HG03460 (cell line): ENCODE data around the gene SIM2.

Source experiments
- ATAC-seq: cut with Tn5 transposase; IDR thresholded peaks from one replicate; pipeline ENCODE4 v1.9.1; 2021; ENCODE audit not compliant: unreplicated experiment

SIM2 gene

GRCh38 chr21:36733857-36734256, 34.9 kb downstream of the SIM2 start:
- ATAC-seq, result no peak

GRCh38 chr21:36734367-36735200, 35.7 kb downstream of the SIM2 start:
- no peak for ATAC-seq

GRCh38 chr21:36735201-36735515, 36.2 kb downstream of the SIM2 start:
- ATAC-seq, result no peak

GRCh38 chr21:36735724-36736320, 36.9 kb downstream of the SIM2 start:
- no peak for ATAC-seq

- no peak for ATAC-seq
Measured at GRCh38 chr21:36738489-36739126, 39.7 kb downstream of the SIM2 start.

- ATAC-seq, result no peak
Measured at GRCh38 chr21:36741506-36741905, 42.6 kb downstream of the SIM2 start.

GRCh38 chr21:36743008-36743407, 44.1 kb downstream of the SIM2 start:
- ATAC-seq, result no peak

- ATAC-seq, result no peak
Measured at GRCh38 chr21:36743446-36743845, 44.5 kb downstream of the SIM2 start.

- no peak for ATAC-seq
Measured at GRCh38 chr21:36744190-36744559, 45.3 kb downstream of the SIM2 start.

- no peak for ATAC-seq
Measured at GRCh38 chr21:36744560-36745231, 45.8 kb downstream of the SIM2 start.

GRCh38 chr21:36745459-36745858, 46.5 kb downstream of the SIM2 start:
- ATAC-seq, result no peak

GRCh38 chr21:36747041-36747814, 48.3 kb downstream of the SIM2 start:
- ATAC-seq, result no peak

GRCh38 chr21:36747815-36748383, 49.0 kb downstream of the SIM2 start:
- no peak for ATAC-seq

GRCh38 chr21:36749935-36750575, 51.1 kb downstream of the SIM2 start:
- no peak for ATAC-seq

- no peak for ATAC-seq
Measured at GRCh38 chr21:36750576-36750959, 51.7 kb downstream of the SIM2 start.

GRCh38 chr21:36751383-36751782, 52.5 kb downstream of the SIM2 start:
- ATAC-seq, result no peak

GRCh38 chr21:36753556-36753955, 54.6 kb downstream of the SIM2 start:
- ATAC-seq, result no peak

GRCh38 chr21:36754241-36754898, 55.5 kb downstream of the SIM2 start:
- no peak for ATAC-seq

GRCh38 chr21:36756527-36756926, 57.6 kb downstream of the SIM2 start:
- no peak for ATAC-seq

GRCh38 chr21:36757196-36757595, 58.3 kb downstream of the SIM2 start:
- ATAC-seq, result no peak
